GM12801 (cell line): ENCODE measurements around the gene WFDC5.

Experiments used
- TF ChIP-seq, protein P1 (sequence below): IDR thresholded peaks from one replicate; pipeline ENCODE4 v1.5.1; 2011; ENCODE audit warnings: control low read depth; ENCODE audit not compliant: insufficient read length; ENCODE audit errors: extremely low read depth

WFDC5 gene

GRCh38 chr20:45103072-45103471 is 11.9 kb downstream of the WFDC5 start:
- TF ChIP-seq, protein P1, sequence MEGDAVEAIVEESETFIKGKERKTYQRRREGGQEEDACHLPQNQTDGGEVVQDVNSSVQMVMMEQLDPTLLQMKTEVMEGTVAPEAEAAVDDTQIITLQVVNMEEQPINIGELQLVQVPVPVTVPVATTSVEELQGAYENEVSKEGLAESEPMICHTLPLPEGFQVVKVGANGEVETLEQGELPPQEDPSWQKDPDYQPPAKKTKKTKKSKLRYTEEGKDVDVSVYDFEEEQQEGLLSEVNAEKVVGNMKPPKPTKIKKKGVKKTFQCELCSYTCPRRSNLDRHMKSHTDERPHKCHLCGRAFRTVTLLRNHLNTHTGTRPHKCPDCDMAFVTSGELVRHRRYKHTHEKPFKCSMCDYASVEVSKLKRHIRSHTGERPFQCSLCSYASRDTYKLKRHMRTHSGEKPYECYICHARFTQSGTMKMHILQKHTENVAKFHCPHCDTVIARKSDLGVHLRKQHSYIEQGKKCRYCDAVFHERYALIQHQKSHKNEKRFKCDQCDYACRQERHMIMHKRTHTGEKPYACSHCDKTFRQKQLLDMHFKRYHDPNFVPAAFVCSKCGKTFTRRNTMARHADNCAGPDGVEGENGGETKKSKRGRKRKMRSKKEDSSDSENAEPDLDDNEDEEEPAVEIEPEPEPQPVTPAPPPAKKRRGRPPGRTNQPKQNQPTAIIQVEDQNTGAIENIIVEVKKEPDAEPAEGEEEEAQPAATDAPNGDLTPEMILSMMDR, result no peak

DNA sequence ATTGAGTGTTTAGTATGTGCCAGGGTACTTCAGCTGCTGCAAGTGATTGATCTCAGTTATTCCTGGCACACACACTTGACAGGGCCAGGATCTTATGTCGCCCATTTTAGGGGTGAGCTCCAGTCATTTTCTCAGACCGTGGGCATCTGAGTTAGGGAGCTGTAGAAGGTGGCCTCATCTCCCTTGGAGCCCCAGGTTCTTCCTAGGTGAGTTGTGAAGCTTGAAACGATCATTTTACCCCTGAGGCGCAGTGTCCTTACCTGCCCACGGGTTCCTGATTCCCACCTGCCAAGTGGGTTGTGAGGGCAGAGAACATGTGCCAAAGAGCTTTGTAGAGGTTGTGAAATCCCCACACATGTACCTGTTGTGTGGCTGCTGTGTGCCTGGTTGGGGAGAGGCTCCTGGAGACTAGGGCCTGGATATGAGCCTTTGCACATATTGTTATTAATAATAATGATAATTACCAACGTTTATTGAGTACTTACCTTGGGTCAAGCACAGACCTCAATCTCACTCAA is 13.6 kb downstream of the WFDC5 start:
- TF ChIP-seq, protein P1, result no peak

- TF ChIP-seq, protein P1, result no peak
Observed at GRCh38 chr20:45100563-45101245, 14.3 kb downstream of the WFDC5 start, which contains the start of gene KCNS1. TSS of gene KCNS1 (minus strand) at chr20:45101127. CDS start at chr20:45099236, 1,891 bp downstream.

GRCh38 chr20:45098103-45098773 is 16.7 kb downstream of the WFDC5 start:
- TF ChIP-seq, protein P1, result no peak

- TF ChIP-seq, protein P1, result no peak
Observed at GRCh38 chr20:45097485-45098102, 17.4 kb downstream of the WFDC5 start.

- TF ChIP-seq, protein P1, result no peak
Observed at GRCh38 chr20:45096781-45097180, 18.2 kb downstream of the WFDC5 start.

GRCh38 chr20:45095805-45096238 is 19.2 kb downstream of the WFDC5 start:
- TF ChIP-seq, protein P1, result no peak
